Activated CD8-positive, alpha-beta memory T cell treated with anti-CD3 and anti-CD28 coated beads for 4 hours (primary cell): ENCODE data around the gene IGF2BP2.

Source experiments
- DNase-seq, 2 donors: peaks; one replicate each; pipeline ENCODE4 v3.0.0-alpha.2; 2020; ENCODE audit warnings: low read depth in 2 of 2

The IGF2BP2 gene

DNA sequence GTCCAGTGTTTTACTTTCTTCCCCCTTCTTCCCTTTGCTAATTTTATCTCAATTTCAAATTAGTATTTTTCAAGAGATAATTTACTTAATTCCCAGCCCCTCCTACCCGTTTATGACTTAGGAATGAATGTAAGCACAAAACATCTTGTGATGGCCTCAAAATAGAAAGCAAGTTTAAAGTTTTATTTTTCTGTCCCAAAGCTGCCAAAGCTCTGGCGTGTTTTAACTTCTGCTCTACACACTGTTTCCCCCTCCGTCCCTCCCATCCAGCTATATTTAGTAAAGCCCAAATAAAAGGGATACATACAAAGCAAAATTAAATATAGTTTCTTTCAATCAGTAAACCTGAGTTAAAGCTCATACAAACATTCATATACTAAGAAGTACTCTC is 59.9 kb downstream of the IGF2BP2 start:
- DNase-seq: no peak

DNA sequence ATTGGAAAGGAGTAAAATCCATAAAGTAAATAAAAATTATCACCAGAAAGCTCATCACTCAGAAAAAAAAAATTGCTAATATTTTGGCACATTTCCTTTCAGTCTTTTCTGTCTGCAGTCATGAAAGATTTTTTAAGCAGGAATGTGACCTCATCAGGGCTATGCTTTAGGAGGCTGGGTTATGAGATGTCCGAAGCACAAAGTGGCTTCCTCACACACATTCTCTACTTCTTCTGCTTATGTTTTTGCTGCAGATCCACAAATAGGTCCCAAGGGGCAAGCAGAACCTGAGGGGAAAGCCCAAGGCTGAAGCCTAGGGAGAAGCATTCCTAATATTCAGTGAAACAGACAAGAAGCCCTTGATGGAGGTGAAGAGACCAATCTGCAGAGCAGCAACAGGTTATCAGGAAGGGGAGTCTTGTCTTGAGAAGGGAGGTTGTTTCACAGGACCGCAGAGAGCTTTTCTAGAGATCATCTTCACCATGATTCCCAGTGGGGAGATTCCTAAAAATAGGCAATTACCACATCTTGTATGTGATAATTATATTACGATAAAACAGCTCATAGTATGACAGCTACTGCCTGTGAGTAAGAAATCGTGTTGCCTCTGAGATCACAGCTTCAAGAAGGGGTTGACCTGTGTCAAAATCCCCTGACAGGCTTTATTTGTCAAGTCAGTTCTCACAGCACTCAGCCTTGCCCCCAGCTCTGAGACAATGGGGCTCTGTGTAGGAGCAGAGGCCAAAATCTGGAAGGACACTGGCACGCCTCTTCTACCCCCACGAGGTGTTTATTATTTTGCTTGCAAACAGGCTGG is 60.5 kb downstream of the IGF2BP2 start:
- no peak for DNase-seq

DNA sequence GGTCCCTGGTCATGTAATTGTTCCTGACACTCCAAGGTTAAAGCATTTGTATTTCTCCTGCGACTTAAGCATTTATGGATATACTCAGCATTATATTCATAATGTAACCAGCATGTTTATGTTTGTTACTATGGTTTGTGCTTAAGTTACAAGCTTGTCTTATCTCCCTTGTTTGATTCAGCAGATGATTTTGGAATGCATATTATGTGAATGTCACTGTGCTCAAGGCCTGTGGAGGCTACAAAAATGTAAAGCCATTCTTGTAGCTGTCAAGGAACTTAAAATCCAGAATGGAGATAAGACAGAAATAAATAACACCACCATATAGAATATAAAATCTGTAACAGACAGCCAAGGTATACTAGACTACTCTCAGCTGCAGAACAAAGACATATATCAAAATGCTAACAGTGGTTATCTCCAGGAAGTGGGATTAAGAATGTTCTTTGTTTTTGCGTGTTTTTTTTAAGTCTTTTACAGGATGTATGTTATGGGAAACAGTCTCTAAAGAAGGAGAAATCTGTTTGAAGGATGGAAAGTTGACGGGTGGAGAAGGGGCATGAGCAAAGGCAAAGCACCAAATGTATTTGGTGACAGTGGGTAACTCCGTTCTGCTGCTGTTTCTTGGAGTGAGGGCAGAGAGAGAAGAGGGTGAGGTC is 61.4 kb downstream of the IGF2BP2 start:
- DNase-seq: no peak

DNA sequence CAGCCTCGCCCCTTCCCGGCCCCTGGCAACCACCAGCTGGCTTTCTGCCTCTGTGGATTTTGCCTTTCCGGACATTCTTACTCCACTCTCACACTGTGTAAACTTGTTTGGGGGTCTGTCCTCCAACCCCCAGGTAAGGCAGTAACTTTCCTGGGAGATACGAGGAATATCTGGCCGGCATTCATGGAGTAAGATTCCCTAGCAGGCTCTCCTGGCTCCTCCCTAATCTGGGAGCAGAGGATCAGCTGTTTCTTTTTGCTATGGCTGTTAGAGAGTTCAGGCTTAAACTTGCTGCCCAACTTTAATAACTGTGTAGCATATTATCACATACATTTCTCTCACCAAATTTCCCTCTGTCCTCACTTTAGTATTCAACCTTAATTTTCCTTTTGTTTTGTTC is 64.3 kb downstream of the IGF2BP2 start:
- no peak for DNase-seq

DNA sequence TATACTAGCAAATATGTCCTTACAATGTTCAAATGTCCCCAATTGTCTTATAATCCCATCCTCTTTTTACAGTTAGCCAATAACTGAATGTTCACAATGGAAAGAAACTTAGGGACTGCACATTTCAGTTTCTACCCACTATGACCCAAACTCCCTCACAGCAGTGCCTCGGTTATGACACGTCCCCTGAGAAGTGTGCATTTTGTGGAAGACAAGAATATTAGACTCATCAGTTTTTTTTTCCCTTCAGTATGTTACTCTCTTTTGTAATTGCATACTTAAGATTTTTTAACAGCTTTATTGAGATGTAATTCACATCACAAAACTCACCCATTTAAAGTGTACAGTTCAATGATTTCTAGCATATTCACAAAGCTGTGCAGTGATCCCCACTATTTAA is 64.8 kb downstream of the IGF2BP2 start:
- no peak for DNase-seq

DNA sequence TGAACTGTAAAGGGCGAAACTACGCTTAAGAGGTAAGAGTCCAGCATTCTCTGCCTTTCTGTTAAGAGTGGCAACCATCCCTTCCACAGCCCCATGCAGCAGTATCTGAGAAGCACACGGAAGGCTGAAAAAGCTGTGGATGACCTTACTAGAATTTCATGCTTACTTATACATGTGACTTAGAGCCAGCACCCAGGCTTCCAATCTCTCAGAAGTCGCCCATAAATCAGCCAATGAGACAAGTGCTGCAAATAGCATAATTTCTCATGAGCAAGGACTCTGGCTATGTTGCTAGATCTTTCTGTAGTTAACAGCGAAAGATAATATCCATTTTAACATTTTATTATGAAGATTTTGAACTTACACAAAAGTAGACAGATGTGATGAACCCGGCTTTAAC is 65.3 kb downstream of the IGF2BP2 start:
- no peak for DNase-seq

DNA sequence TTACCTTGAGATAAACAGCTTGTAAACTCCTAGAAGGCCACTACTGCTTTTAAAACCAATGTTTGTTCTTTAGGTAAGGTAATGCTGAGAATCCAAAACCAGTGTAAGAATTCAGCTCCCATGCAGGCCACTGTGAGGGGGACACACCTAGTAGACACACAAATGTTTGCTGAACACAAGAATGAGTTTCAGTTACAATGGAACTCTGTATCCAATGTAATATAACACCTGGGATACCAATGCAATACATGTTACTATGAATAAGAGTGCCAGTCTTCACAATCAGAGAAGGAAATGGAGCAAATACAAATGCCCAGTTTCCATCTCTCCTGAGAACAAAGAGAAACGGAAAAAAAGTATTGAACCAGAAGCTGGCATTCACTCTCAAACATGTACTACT is 65.9 kb downstream of the IGF2BP2 start:
- DNase-seq: no peak

DNA sequence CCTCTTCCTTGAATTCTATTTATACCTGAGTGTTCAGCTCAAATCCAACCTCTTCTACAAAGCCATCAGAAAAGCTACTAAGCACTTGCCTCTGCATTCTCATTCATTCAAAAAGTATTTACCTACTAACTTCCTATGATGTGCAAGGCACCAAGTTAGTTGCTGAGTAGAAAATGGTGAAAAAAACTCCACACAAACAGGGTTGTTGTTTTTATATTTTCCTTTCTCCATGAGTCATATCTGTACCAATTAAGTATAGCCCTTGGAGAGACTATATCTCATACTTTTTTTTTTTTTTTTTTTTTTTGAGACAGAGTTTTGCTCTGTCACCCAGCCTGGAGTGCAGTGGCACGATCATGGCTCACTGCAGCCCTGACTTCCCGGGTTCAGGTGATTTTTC is 67.7 kb downstream of the IGF2BP2 start:
- no peak for DNase-seq

DNA sequence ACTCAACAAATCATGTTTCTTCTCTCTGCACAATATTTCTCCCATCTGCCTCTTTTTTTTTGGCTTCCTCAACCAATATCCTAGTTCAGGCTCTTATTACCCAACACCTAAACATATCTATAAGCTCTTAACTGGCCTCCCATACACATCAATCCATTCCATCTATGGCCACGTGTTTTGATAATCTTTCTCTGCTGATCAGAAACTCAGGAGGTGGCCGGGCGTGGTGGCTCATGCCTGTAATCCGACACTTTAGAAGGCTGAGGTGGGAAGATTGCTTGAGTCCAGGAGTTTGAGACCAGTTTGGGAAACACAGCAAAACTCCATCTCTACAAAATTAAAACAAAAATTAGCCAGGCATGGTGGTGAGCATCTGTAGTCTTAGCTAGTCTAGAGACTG is 68.4 kb downstream of the IGF2BP2 start:
- DNase-seq: no peak

DNA sequence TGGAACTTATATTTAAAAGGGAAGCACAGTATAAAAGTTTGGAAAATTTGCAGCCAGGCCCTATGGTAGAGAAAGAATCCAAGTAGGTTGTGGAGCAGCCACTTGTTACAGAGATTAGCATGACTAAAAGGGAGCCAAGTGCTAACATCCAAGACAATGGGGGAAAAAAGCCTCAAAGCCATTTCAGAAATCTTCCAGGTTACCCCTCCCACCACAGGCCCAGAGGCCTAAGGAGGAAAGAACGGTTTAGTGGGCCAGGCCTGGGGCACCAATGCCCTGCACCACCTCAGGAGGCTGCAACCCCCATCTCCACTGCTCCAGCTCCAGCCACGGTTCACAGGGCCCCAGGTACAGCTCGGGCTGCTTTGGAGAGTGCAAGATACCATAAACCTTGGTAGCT is 69.9 kb downstream of the IGF2BP2 start:
- no peak for DNase-seq

DNA sequence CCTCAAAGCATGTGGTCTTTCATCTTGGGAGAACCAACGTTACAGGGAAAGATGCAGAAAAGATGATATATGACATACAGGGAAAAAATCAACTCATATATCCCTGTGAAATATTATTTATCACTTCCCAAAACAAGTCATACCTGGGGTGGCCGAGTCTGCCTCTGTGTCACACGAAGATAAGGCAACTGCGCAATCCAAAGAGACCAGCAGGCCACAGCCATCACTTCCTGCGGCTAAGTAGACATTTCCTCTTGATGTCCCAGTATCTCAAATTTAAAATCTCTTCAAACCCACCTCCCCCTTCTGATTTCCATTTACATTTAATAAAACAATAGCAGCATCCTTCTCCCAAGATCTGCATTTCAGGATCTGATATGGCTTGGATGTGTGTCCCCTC is 71.5 kb downstream of the IGF2BP2 start:
- no peak for DNase-seq

DNA sequence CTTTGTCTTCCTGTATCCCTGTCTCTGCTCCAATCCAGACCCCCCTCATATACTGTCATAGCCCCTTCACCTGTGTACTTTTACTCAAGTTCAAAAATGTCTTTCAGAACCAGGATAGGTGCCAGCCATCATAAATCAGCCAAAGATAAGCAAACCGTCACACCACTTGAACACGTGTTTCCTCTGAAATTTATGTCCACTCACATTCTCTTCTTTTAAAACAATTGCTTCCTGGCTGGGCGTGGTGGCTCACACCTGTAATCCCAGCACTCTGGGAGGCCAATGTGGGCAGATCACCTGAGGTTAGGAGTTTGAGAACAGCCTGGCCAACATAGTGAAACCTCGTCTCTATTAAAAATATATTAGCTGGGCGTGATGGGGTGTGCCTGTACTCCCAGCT is 74.1 kb downstream of the IGF2BP2 start:
- no peak for DNase-seq

DNA sequence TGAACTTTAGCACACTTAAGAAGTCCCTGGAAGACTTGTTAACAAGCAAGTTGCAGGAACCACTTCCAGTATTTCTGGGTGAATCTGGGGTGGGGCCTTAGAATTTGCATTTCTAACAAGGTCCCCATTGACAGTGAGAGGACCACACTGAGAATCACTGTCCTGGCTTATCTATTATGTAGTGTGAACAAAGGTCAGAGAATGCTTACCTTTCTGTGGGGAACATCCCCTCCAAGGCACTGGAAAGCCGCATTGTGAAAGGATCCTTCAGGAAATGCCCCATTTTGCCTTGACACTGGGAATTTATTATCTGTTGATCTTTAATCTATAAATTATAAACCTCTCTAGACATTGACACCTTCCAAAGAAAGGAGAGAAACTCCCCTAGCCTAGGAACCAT is 74.8 kb downstream of the IGF2BP2 start:
- DNase-seq: no peak

DNA sequence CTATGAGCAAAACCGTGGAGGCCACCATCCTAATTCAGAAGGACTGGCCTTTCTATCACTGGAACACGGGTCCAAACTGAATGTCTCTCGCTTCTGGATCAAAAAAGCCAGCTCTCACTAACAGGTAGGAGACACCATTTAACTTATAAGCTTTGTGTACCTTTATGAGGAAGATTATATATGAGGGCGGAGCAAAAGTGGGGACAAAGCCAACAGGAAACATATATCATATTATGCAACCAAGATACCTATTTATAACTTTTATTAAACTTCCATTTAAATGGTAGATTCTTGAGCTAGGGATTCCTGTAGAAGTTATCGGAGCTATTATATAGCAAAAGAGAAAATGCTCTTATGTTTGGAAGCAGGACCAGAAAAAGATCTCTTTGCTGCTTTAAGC is 78.4 kb downstream of the IGF2BP2 start:
- DNase-seq: no peak

DNA sequence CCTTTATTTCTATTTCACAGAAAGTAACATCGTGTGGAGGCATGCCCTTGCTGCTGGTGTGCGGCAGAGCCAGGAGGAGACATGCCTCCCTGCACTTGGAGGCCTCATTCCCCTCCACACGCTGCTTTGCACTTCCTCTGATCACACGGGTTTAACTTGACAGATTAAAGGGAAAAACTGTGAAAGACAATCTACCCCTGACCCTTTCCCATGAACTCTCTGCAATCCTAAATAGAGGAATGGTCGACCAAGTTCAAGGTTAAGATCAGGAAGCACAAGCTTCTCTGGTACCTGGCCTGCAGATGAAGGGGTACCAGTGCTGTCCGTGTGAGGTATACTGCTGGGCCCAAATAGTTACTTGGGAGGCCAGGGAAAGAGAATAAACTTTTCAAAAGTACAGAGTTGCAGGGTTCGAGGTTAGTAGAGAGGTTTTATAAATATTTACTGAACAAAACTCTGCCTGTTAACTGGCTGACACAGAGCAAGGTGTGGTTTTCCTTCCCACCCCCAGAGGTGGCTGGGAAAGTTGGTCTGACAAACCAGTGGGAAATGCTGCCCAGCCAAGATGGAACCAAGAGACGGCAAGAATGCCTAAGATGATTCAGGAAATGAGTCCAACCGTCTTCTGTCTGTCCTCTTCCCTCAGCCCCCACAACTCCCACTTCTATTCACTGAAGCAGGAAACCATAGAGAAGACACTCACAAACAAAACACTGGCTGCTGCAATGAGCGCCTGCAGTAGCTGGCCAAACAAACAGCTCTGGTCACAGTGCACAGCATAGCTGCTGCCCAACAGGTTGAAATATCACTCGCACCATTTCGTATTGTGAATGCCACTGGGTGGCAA is 79.6 kb downstream of the IGF2BP2 start:
- DNase-seq: no peak

DNA sequence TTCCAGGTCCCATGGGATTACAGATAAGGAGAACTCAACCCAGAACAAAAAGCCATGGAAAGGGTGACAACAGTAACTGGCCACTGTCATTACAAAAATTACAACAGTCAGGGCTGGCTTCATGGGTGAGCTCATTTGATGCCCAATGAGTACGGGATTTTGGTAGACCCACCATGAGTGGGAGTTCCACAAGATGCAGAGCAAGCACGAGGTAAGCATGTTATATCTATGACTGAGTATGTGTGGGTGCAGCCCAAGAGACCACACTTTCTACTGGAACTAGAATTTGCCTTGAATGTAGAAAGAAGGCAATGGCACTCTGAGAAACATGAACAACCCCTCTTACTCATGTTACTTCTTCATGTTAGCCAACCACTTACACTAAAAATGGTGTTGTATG is 83.3 kb downstream of the IGF2BP2 start:
- DNase-seq: no peak

DNA sequence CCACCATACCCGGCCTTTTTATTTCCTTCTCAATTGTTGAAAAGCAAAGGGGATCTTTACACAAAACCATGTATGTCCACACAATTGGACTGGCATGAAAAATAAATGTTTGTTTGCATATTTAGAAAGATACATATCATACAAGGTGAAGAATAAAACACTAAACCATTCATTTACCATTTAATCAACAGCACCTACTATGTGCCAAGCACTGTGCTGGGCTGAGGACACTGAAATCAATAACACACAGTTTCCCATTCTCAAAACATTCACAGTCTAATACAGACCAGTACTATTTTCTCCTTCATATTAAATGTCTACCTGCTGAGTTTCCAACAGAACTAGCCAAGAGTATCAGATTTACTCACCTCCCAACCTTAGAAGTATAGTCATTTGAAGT is 84.7 kb downstream of the IGF2BP2 start:
- no peak for DNase-seq

DNA sequence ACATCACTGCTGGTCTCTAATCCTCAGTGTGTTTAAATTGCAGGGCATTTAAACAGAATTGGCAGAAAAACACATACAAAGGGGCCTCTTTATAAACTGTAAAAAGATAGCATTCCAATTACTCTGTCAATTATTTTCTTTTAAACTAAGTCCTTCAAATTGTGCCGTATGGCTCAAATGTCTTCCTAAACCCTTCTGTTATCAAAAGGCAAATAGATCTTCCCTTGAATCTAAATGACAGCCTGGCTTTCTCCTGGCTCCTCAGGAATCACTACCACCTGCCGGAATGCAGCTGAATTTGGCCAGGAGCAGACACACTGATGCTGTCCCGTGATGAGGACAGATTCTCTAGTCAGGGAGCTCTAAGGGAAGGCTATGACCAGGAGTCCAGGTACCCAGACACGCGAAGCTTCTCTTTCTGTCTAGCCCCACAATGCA is 85.6 kb downstream of the IGF2BP2 start:
- DNase-seq: no peak

DNA sequence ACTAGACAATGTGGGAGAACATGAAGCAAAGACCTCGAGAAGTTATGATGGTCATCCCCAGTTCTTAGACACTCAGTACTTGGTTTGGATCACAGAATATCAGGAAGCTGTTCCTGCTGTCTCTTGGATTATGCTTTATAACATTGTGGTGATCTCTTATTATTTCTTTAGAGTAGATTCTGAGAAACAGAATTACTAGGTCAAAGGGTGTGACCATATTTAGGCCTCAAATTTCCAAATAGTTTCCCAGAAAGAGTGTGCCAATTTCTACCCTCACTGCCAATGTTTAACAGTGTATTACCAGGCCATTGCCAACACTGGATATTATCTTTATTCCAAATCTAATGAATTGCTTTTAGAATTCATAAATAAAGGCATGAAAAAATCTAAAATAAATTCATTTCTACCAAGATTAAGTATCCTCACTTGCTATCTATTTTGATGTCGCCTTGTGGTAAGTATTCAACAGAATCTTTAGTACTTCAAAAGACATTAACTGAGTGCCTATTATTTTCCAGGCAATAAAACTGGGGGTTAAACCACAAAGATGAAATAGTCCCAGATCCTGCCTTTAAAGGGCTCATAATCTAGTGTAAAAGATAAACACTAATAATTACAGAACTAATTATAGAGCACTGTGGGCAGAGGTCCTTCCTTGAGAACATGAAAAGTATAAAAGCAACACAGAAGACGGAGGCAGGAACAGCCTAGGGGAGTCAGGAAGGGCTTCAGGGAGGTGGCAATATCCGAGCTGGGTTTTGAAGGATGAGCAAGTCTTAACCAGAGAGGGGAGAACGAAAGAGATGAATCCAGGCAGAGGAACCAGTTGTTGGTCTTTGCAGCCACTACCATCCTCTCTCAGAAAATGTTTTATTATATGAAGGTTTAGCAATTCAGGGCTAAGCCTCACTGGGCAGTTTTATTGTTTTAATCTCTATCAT is 86.8 kb downstream of the IGF2BP2 start:
- no peak for DNase-seq

DNA sequence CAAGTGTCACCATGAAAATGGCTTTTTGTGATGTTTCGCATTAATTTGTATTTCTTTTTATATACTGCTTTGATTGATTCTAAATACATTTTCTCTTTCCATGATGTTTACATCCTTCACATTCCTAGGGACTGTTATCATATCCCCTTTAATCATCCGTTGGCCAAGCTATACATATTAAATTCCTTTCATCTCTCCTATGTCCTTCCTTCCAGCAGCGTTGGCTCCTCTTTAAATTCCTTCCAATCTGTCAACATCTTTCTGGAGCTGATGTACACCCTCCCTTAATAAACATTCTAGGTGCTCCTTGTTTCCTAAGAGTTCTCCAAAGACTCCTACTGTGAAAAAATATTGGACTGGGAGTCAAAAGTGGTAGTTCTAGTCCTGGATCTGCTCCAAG is 87.8 kb downstream of the IGF2BP2 start:
- DNase-seq: no peak

DNA sequence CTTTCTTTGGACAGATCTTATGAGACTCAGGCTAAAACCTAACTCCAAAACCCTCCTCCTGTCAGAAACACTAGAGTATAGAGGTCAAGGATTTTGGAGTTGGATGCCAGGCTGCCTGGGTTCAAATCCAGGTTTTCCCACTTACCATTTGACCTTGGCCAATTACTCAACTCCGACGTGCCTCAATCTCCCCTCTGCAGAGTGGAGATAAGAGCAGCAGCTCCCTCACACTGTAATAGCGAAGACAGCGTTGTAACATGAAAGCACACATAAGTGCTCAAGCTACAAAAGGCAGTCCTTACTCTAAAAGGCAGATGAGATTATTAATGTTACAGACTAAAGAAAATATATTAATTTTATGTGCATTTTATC is 90.1 kb downstream of the IGF2BP2 start:
- DNase-seq: no peak
